ENCODE measurements around the gene PHGDH. TPM values are rescaled to one million over a fixed set of nuclear protein-coding genes. Genes with fewer than 3 reads are reported as not detected.

PHGDH gene
- total RNA-seq, 1 donor from 2014 or later = 168 TPM

GRCh38 chr1:119790451-119791198 lies 78.9 kb downstream of the PHGDH start:
- no peak for TF ChIP-seq CTCF (IDR thresholded peaks at IDR 0.05; ENCODE audit: insufficient read depth, low read length, severe bottlenecking)
- FAIRE-seq = no peak
- H3K36me3 ChIP-seq (ENCODE audit: control insufficient read depth, insufficient read depth, low read length) = no peaks in the 10 kb centered on the region
- no peak overlapping the region for H3K4me3 ChIP-seq (ENCODE audit: low read depth, low read length)
- no peak for DNase-seq (ENCODE audit: low read depth)
- no peaks in the 10 kb centered on the region for H3K27me3 ChIP-seq (ENCODE audit: control insufficient read depth, insufficient read depth, low read length)

- DNase-seq (ENCODE audit: low read depth) (peak; percentile 66), FAIRE-seq (no peak)
- no peak for TF ChIP-seq CTCF (IDR thresholded peaks at IDR 0.05; ENCODE audit: insufficient read depth, low read length, severe bottlenecking)
- H3K4me3 ChIP-seq (ENCODE audit: low read depth, low read length) = no peak overlapping the region
- H3K36me3 ChIP-seq (ENCODE audit: control insufficient read depth, insufficient read depth, low read length) = no peaks in the 10 kb centered on the region
- no peaks in the 10 kb centered on the region for H3K27me3 ChIP-seq (ENCODE audit: control insufficient read depth, insufficient read depth, low read length)
Measured at GRCh38 chr1:119791377-119791776, 79.6 kb downstream of the PHGDH start.

Other genes starting within 250 kb of the PHGDH start
- not detected in 2 replicates for gene HSD3B1, start 204.7 kb upstream of the PHGDH start, total RNA-seq
- gene ZNF697, start 63.7 kb upstream of the PHGDH start, total RNA-seq = 3.7 and 5.5 TPM in 2 replicates
- gene HMGCS2, start 57.0 kb downstream of the PHGDH start, total RNA-seq = 0.26 and 0.38 TPM in 2 replicates
- not detected in 2 replicates for gene REG4, start 99.5 kb downstream of the PHGDH start, total RNA-seq
- gene ADAM30, start 184.6 kb downstream of the PHGDH start, total RNA-seq = not detected in 2 replicates

Measured in bronchial epithelial cell (primary cell).